Epithelial cell of prostate (primary cell): ENCODE measurements around the gene CDK6.

Source experiments
- DNase-seq: peaks from one replicate; pipeline ENCODE4 v3.0.0-alpha.2; 2011; ENCODE audit warnings: low read depth, low spot score
- H3K27ac ChIP-seq: fragments of 450-650 bp; 2 replicates; pipeline ENCODE4 v1.5.1; 2017; ENCODE audit warnings: mild to moderate bottlenecking

The CDK6 gene

DNA sequence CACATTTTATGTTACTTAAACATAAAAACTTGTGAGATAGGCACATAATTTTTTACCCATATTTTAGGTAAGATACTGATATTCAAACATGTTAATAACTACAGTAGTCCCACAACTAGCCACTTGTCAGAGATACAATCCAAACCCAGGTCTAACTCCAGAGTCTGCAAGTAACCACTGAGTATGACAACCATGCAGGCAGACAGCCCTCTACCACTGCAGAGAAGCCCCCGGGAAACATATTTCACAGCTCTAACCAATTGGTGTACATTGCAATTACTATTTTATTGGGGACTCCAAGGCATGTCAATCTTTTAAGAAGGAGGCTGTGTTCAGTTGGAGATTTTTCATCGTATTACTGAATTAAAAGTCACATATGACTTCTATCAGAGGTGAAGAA is 139.0 kb downstream of the CDK6 start:
- no peak overlapping the region for H3K27ac ChIP-seq
- no peak for DNase-seq

DNA sequence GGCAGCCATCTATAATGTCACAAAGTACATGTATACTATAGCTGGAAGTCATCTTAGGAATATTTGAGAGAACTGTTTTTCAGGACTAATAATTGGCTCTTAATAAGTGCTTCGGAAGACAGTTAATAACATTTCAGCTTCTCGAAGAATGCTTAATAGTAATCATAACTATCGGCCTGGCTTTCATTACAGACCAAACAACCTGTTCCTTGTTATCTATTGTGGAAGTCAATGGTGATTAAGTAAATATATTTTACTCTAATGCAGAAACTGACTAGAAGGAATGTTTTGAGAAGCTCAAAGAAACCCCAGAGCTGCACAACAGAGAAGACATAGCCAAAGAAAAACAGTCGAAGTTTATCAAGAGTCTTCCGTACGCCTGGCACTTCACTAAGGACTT is 139.4 kb downstream of the CDK6 start:
- no peak for DNase-seq
- no peak overlapping the region for H3K27ac ChIP-seq

DNA sequence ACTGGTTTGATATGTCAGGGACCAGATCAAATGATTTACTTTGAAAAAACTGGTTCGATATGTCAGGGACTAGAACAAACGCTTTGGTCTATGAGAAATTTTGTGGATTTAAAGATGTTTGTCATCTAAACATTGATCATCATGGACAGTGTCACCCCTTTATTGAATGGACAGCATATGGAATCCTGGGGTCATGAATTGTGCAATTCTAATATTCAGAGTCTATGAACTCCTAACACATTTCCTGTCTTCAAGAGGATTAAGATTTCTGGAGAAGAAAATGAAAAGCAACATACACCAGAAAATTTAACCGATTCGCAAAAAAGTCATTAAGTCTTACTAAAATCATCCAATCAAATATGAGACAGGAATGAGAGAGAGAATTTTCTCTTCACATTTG is 139.8 kb downstream of the CDK6 start:
- H3K27ac ChIP-seq, result no peak overlapping the region
- DNase-seq, result no peak

DNA sequence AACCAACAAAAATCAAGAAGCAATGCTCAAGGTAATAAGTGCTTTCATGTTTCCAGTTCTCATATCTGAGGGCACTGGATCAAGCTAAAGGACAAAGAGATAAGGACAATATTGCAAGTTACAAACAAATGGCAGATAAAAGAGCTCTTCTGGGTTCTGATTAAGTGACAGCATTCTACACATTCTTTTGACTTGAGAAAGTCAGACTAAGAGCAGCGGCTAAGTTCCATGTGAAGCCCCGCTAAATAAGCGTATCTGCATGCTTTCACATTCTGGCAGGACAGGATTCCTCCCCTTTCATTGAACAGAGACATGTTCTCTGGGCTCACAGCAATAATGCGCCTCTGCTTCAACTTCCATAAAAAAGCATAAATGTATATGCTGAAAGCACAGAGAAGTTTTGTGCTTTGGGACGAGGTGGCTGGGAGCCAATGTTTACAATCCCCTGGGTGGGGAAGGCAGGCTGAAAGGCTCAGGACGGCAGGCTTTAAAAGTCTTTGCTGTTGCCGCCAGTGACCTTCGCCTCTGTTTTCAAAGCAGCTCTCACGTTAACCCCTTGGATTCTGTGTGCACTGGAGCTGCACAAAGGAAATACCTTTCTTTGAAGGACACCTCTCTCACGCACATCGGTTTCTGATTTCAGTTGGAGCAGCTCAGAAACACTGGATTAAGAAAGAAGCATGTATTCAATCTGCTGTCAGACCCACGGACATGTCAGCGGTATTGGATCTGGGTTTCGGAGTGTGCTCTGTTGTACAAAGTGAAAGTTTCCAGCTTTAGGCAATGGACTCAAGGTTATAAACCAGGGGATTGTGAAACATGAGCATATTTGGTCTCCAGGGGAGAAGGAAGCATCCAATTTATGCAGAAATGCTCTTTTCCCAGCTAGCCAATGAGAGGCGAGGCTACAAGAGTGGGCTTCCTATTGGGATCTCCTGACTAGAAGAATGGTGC is 140.8 kb downstream of the CDK6 start:
- DNase-seq, result no peak
- H3K27ac ChIP-seq, result peak overlapping the region; percentile 10

DNA sequence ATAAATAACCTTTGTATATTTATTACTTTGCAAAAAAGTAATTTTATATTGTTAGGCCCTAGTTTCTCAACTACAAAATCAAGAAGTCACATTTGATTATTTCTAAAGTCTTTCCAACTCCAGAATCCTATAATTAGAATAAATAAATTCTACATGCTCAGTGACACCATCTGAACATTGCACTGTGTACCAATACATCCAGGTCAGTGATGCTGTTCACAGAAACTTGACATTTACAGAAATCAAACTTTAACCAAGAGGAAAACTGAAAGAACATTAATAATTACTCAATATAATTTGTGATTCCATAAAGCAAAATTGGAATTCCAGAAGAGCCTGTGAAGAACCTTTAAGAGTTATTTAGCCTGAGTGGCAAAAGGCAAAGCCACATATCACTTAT is 142.2 kb downstream of the CDK6 start:
- DNase-seq, result no peak
- no peak overlapping the region for H3K27ac ChIP-seq

GRCh38 chr7:92693519-92693918 is 142.9 kb downstream of the CDK6 start:
- no peak for DNase-seq
- H3K27ac ChIP-seq, result no peak overlapping the region

DNA sequence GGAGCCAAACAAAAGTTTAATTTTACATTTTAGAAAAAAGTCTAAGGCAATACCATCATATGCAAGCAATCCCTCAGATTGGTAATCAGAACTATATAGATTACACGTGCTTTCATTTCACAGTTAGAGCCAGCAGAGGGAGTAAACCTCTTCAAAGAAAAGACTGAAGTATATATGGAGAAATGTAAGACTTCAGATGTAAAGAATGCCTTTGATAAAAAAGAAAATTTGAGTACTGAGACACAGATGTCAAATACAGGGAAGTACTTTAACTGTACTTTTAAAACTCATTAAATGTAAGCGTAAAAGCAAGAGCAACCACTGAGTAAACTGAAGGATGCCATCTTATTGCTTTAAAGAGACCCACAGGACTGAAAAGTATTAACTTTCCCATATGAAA is 144.8 kb downstream of the CDK6 start:
- DNase-seq, result no peak
- peak overlapping the region; percentile 11 for H3K27ac ChIP-seq

- DNase-seq, result no peak
- H3K27ac ChIP-seq, result no peak overlapping the region
Measured at GRCh38 chr7:92685136-92686042, 151.0 kb downstream of the CDK6 start.

DNA sequence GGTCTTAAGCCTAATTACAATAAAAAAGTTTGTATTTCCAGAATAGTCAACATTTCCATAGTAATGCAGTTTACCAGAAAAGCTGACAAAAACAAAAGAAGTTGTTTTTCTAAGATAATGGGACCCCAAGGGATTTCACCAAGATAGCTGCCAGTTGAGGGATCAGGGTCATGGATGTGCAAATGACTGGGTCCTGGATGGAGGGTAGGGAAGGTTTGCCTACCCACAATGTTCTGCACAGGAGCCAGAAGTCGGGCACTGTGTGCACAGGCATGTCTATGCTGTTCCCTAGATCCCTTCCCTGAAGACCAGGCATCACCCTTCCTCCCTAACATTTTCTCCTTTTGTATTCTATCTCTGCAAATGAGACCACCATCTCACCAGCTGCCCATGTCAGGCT is 152.1 kb downstream of the CDK6 start:
- no peak overlapping the region for H3K27ac ChIP-seq
- DNase-seq, result no peak

- no peak for DNase-seq
- no peak overlapping the region for H3K27ac ChIP-seq
Measured at GRCh38 chr7:92682903-92683539, 153.4 kb downstream of the CDK6 start.

- H3K27ac ChIP-seq, result no peak overlapping the region
- no peak for DNase-seq
Measured at GRCh38 chr7:92682330-92682729, 154.0 kb downstream of the CDK6 start.

- H3K27ac ChIP-seq, result no peak overlapping the region
- no peak for DNase-seq
Measured at GRCh38 chr7:92681633-92682032, 154.7 kb downstream of the CDK6 start.

DNA sequence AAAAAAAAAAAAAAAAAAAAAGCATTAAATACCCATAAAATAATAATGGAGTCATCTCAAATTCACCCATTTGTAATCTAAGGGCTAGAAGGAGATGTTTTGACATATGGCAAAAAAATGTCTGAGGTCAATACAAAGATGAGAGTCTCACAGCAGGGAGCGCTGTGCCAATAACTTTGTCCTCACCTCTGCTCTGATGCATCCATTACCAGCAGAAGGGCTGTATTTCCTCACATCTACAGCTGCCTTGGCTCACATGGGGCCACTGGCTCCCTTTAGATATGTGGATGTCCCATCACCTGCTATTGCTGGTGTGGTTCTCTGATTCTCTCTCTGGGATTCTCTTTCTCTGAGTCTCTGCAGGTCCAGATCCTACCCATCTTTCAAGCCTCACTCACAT is 155.9 kb downstream of the CDK6 start:
- no peak for DNase-seq

GRCh38 chr7:92678291-92678920 is 158.0 kb downstream of the CDK6 start:
- H3K27ac ChIP-seq, result no peak overlapping the region
- no peak for DNase-seq

More for the DNA sequence above, 155.9 kb downstream of the CDK6 start:
- H3K27ac ChIP-seq, result no peak overlapping the region

GRCh38 chr7:92674379-92674778 is 162.0 kb downstream of the CDK6 start:
- H3K27ac ChIP-seq, result no peak overlapping the region
- DNase-seq, result no peak

GRCh38 chr7:92671505-92672169 is 164.7 kb downstream of the CDK6 start:
- no peak for DNase-seq
- H3K27ac ChIP-seq, result peak overlapping the region; percentile 61

GRCh38 chr7:92670204-92670851 is 166.0 kb downstream of the CDK6 start:
- H3K27ac ChIP-seq, result peak overlapping the region; percentile 61
- DNase-seq, result no peak

GRCh38 chr7:92669616-92670165 is 166.7 kb downstream of the CDK6 start:
- peak overlapping the region; percentile 61 for H3K27ac ChIP-seq
- peak; percentile 72 for DNase-seq

DNA sequence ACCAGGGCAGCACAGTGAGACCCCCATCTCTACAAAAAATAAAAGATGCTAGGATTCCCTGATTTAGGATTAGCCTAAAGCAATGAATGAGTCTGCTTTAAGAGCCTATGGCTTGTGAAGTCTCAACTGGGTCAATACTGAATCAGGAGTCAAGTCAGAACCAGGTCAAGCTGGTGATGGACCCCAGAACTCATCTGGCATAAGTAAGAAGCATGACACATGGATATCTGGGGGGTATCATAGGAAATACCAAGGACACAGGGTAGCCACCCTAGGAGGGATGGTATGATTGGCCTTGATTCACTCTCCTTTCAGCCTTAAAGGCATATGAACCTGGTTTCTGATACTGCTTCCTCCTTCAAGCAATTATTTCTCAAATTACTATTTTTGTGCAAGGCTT is 167.8 kb downstream of the CDK6 start:
- H3K27ac ChIP-seq, result peak overlapping the region; percentile 61
- DNase-seq, result no peak
